GM23338 (cell line): ENCODE measurements around the gene NADK2. TPM values are rescaled to one million over a fixed set of nuclear protein-coding genes. Genes with fewer than 3 reads are reported as not detected.

ENCODE experiments used
- ATAC-seq: fragments of 200-7000 bp; cut with Tn5 transposase; 3 replicates; pipeline ENCODE4 v1.9.1; 2020
- DNase-seq: peaks from one replicate; pipeline ENCODE4 v3.0.0-alpha.2; 2015; ENCODE audit warnings: low spot score
- H2AFZ ChIP-seq: fragments of 200-600 bp; sonication (generic); 2 replicates; pipeline ENCODE4 v1.8.0; 2016; ENCODE audit warnings: antibody characterized with exemption, mild to moderate bottlenecking, moderate library complexity
- H3F3A ChIP-seq: fragments of 200-600 bp; sonication (generic); replicated peaks from 2 replicates; pipeline ENCODE4 v1.8.0; 2017; ENCODE audit warnings: antibody characterized with exemption, mixed run types, low read depth
- H3K27ac ChIP-seq: fragments of 200-600 bp; sonication (generic); 2 replicates; pipeline ENCODE4 v1.6.1; 2016; ENCODE audit warnings: low read depth
- H3K27me3 ChIP-seq: fragments of 200-600 bp; sonication (generic); 2 replicates; pipeline ENCODE4 v1.8.0; 2016; ENCODE audit warnings: mild to moderate bottlenecking, mixed run types, moderate library complexity; ENCODE audit not compliant: insufficient read depth
- H3K36me3 ChIP-seq: fragments of 200-600 bp; sonication (generic); 2 replicates; pipeline ENCODE4 v1.8.0; 2016; ENCODE audit warnings: mild to moderate bottlenecking; ENCODE audit not compliant: insufficient read depth
- H3K4me1 ChIP-seq: fragments of 200-600 bp; sonication (generic); 2 replicates; pipeline ENCODE4 v1.8.0; 2016; ENCODE audit warnings: mild to moderate bottlenecking, moderate library complexity; ENCODE audit not compliant: insufficient read depth
- H3K4me2 ChIP-seq: fragments of 200-600 bp; sonication (generic); 2 replicates; pipeline ENCODE4 v1.7.1; 2017; ENCODE audit warnings: mixed run types
- H3K4me3 ChIP-seq: fragments of 200-600 bp; sonication (generic); 2 replicates; pipeline ENCODE4 v1.6.1; 2016; ENCODE audit warnings: mixed run types
- H3K79me2 ChIP-seq: fragments of 200-600 bp; sonication (generic); replicated peaks from 2 replicates; pipeline ENCODE4 v1.8.0; 2017; ENCODE audit warnings: mild to moderate bottlenecking; ENCODE audit not compliant: insufficient read depth
- H3K9me2 ChIP-seq: fragments of 200-600 bp; sonication (generic); 2 replicates; pipeline ENCODE4 v1.8.0; 2017; ENCODE audit not compliant: insufficient read depth
- H4K20me1 ChIP-seq: fragments of 200-600 bp; sonication (generic); replicated peaks from 2 replicates; pipeline ENCODE4 v1.8.0; 2017; ENCODE audit warnings: mild to moderate bottlenecking; ENCODE audit not compliant: insufficient read depth
- H3K27ac Mint-ChIP-seq: 2 replicates; pipeline ENCODE4 v1.8.0; 2020; ENCODE audit warnings: inconsistent platforms, mild to moderate bottlenecking, moderate library complexity, mixed read lengths
- H3K27me3 Mint-ChIP-seq: 3 replicates; pipeline ENCODE4 v1.8.0; 2022; ENCODE audit warnings: low read depth, mild to moderate bottlenecking, moderate library complexity, mixed read lengths, inconsistent platforms; ENCODE audit not compliant: insufficient read depth, poor library complexity
- H3K36me3 Mint-ChIP-seq: 3 replicates; pipeline ENCODE4 v1.8.0; 2021; ENCODE audit warnings: low read depth, mild to moderate bottlenecking, inconsistent platforms, moderate library complexity, mixed read lengths
- H3K4me1 Mint-ChIP-seq: 3 replicates; pipeline ENCODE4 v1.8.0; 2020; ENCODE audit warnings: mild to moderate bottlenecking, inconsistent platforms, mixed read lengths
- H3K4me3 Mint-ChIP-seq: 3 replicates; pipeline ENCODE4 v1.8.0; 2021; ENCODE audit warnings: moderate library complexity, mild to moderate bottlenecking, inconsistent platforms, mixed read lengths
- H3K9me3 Mint-ChIP-seq: 3 replicates; pipeline ENCODE4 v1.8.0; 2020; ENCODE audit warnings: moderate library complexity, mild to moderate bottlenecking, inconsistent platforms, mixed read lengths
- CREB1 ChIP-seq: fragments of 250-450 bp; sonication (Bioruptor Pico); IDR thresholded peaks from 2 replicates; pipeline ENCODE4 v1.5.0; 2020; ENCODE audit warnings: low read depth, mild to moderate bottlenecking, moderate library complexity
- ETS1 ChIP-seq: IDR thresholded peaks from 2 replicates; pipeline ENCODE4 v1.6.1; 2016; ENCODE audit warnings: antibody characterized with exemption
- EZH2 ChIP-seq: fragments of 200-600 bp; sonication (generic); IDR thresholded peaks from one replicate; pipeline ENCODE4 v1.8.0; 2017; ENCODE audit warnings: antibody characterized with exemption, mild to moderate bottlenecking, low read depth; ENCODE audit not compliant: unreplicated experiment
- EZH2phosphoT487 ChIP-seq: fragments of 200-600 bp; sonication (generic); IDR thresholded peaks from one replicate; pipeline ENCODE4 v1.8.1; 2018; ENCODE audit warnings: antibody characterized with exemption; ENCODE audit not compliant: unreplicated experiment
- JUNB ChIP-seq: IDR thresholded peaks from one replicate; pipeline ENCODE4 v1.6.1; 2016; ENCODE audit warnings: antibody characterized with exemption; ENCODE audit not compliant: unreplicated experiment
- NANOG ChIP-seq: IDR thresholded peaks from 2 replicates; pipeline ENCODE4 v1.6.1; 2016; ENCODE audit warnings: antibody characterized with exemption, borderline replicate concordance
- POLR2AphosphoS5 ChIP-seq: IDR thresholded peaks from 2 replicates; pipeline ENCODE4 v1.6.1; 2016; ENCODE audit warnings: antibody characterized with exemption, low read depth
- STAT1 ChIP-seq: IDR thresholded peaks from one replicate; pipeline ENCODE4 v1.6.1; 2016; ENCODE audit warnings: antibody characterized with exemption; ENCODE audit not compliant: unreplicated experiment
- ZNF114 ChIP-seq: fragments of 250-450 bp; sonication (Bioruptor Pico); IDR thresholded peaks from 2 replicates; pipeline ENCODE4 v1.5.0; 2020; ENCODE audit warnings: mild to moderate bottlenecking, moderate library complexity
- ZNF331 ChIP-seq: fragments of 250-450 bp; sonication (Bioruptor Pico); IDR thresholded peaks from 2 replicates; pipeline ENCODE4 v1.5.0; 2020; ENCODE audit warnings: low read depth, mild to moderate bottlenecking, moderate library complexity
- ZNF462 ChIP-seq: fragments of 250-450 bp; sonication (Bioruptor Pico); IDR thresholded peaks from 2 replicates; pipeline ENCODE4 v1.5.0; 2020; ENCODE audit warnings: mild to moderate bottlenecking, moderate library complexity
- polyA plus RNA-seq: library from polyadenylated mRNA; unstranded; fragments of >200 nt; fragmentation: Nextera tagmentation; extraction: Ambion mirVana; gene quantifications from 2 replicates; pipeline ENCODE4 v1.2.1, GENCODE V29; 2016
- total RNA-seq: library from RNA; depleted of rRNA; stranded (reverse); fragments of >200 nt; shearing (Covaris generic); gene quantifications from 2 replicates; pipeline ENCODE4 v1.2.3, GENCODE V29; 2014
- TF ChIP-seq, protein P1 (sequence below): IDR thresholded peaks from one replicate; pipeline ENCODE4 v1.6.1; 2018; ENCODE audit warnings: antibody characterized with exemption; ENCODE audit not compliant: unreplicated experiment
- TF ChIP-seq, protein P2 (sequence below), 2 experiments: fragments of 200-600 bp in 1 of 2; sonication (generic) in 1 of 2; conservative IDR thresholded peaks; 2 replicates each; pipeline versions ENCODE4 v1.5.1 to v1.6.1; 2016 to 2017; ENCODE audit warnings: antibody characterized with exemption in 2 of 2, low read depth in 2 of 2, mild to moderate bottlenecking in 2 of 2, moderate library complexity in 1 of 2

Gene NADK2
- total and polyA plus RNA-seq, 2 experiments from 2014 or later = 4.5 to 16.0 TPM

DNA sequence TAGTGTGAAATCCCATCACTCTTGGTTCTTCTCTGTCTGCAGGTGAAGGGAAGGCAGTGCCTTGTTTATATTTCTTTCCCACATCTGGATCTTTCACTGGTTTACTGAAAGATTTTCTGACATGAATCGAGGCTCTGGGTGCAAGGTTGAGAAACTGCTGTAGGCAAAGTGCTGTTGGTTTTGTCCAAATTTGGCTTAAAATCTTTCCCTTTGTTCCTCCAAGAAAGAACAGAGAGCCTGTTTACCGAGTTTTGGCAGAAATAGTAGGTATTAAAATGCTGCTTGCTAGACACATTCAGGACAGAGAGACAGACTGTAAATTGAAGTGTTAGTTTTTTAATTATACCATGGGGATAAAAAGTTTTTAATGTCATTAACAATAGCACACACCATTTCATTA, 68.3 kb downstream of the NADK2 start:
- no peaks in the 10 kb centered on the region for H3F3A ChIP-seq
- H2AFZ ChIP-seq = no peak overlapping the region
- DNase-seq = no peak
- H3K27me3 Mint-ChIP-seq = no peaks in the 10 kb centered on the region
- no peak overlapping the region for H3K27ac ChIP-seq
- no peak overlapping the region for H3K4me2 ChIP-seq
- no peaks in the 10 kb centered on the region for H3K79me2 ChIP-seq
- no peaks in the 10 kb centered on the region for H3K9me3 Mint-ChIP-seq
- no peaks in the 10 kb centered on the region for H3K4me1 Mint-ChIP-seq
- H3K4me1 ChIP-seq = no peaks in the 10 kb centered on the region
- H3K36me3 ChIP-seq = peaks cover 59% of the 10 kb centered on the region
- H3K4me3 Mint-ChIP-seq = no peak overlapping the region
- H3K4me3 ChIP-seq = no peak overlapping the region
- H3K27ac Mint-ChIP-seq = no peak overlapping the region
- H3K36me3 Mint-ChIP-seq = peaks cover 69% of the 10 kb centered on the region
- ATAC-seq = no peak
- H3K27me3 ChIP-seq = no peaks in the 10 kb centered on the region
- H3K9me2 ChIP-seq = no peaks in the 10 kb centered on the region
- peaks cover 9% of the 10 kb centered on the region for H4K20me1 ChIP-seq
- TF ChIP-seq EZH2 (no peak), ZNF331 (CRISPR knock-in tag) (no peak), CREB1 (CRISPR knock-in tag) (no peak), ZNF462 (CRISPR knock-in tag) (no peak), ZNF114 (CRISPR knock-in tag) (no peak), POLR2AphosphoS5 (no peak), EZH2phosphoT487 (no peak), JUNB (no peak), ETS1 (no peak), STAT1 (no peak), NANOG (no peak)
- TF ChIP-seq, protein P1, sequence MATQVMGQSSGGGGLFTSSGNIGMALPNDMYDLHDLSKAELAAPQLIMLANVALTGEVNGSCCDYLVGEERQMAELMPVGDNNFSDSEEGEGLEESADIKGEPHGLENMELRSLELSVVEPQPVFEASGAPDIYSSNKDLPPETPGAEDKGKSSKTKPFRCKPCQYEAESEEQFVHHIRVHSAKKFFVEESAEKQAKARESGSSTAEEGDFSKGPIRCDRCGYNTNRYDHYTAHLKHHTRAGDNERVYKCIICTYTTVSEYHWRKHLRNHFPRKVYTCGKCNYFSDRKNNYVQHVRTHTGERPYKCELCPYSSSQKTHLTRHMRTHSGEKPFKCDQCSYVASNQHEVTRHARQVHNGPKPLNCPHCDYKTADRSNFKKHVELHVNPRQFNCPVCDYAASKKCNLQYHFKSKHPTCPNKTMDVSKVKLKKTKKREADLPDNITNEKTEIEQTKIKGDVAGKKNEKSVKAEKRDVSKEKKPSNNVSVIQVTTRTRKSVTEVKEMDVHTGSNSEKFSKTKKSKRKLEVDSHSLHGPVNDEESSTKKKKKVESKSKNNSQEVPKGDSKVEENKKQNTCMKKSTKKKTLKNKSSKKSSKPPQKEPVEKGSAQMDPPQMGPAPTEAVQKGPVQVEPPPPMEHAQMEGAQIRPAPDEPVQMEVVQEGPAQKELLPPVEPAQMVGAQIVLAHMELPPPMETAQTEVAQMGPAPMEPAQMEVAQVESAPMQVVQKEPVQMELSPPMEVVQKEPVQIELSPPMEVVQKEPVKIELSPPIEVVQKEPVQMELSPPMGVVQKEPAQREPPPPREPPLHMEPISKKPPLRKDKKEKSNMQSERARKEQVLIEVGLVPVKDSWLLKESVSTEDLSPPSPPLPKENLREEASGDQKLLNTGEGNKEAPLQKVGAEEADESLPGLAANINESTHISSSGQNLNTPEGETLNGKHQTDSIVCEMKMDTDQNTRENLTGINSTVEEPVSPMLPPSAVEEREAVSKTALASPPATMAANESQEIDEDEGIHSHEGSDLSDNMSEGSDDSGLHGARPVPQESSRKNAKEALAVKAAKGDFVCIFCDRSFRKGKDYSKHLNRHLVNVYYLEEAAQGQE = no peak
- TF ChIP-seq, protein P2, sequence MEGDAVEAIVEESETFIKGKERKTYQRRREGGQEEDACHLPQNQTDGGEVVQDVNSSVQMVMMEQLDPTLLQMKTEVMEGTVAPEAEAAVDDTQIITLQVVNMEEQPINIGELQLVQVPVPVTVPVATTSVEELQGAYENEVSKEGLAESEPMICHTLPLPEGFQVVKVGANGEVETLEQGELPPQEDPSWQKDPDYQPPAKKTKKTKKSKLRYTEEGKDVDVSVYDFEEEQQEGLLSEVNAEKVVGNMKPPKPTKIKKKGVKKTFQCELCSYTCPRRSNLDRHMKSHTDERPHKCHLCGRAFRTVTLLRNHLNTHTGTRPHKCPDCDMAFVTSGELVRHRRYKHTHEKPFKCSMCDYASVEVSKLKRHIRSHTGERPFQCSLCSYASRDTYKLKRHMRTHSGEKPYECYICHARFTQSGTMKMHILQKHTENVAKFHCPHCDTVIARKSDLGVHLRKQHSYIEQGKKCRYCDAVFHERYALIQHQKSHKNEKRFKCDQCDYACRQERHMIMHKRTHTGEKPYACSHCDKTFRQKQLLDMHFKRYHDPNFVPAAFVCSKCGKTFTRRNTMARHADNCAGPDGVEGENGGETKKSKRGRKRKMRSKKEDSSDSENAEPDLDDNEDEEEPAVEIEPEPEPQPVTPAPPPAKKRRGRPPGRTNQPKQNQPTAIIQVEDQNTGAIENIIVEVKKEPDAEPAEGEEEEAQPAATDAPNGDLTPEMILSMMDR (conservative IDR thresholded peaks at IDR 0.05; ENCODE audit: low read depth in 2 of 2) = no peak
